H9 (cell line): ENCODE results near the gene ZNF407. TPM values are rescaled to one million over a fixed set of nuclear protein-coding genes. Genes with fewer than 3 reads are reported as not detected.

Experiments
- DNase-seq: peaks from one replicate; pipeline ENCODE4 v3.0.0-alpha.2; 2017
- H2AFZ ChIP-seq: one replicate; pipeline ENCODE4 v1.6.1; 2013; ENCODE audit warnings: mild to moderate bottlenecking, low read length, control low read depth, moderate library complexity
- H2AK5ac ChIP-seq: 2 replicates; pipeline ENCODE4 v1.6.1; 2013; ENCODE audit warnings: low read length, control low read depth, mixed read lengths; ENCODE audit not compliant: insufficient read length
- H2BK120ac ChIP-seq: one replicate; pipeline ENCODE4 v1.6.1; 2013; ENCODE audit warnings: low read depth, mild to moderate bottlenecking, low read length, control low read depth, inconsistent platforms; ENCODE audit not compliant: poor library complexity, severe bottlenecking
- H2BK12ac ChIP-seq: 2 replicates; pipeline ENCODE4 v1.6.1; 2013; ENCODE audit warnings: low read length, control low read depth, mixed read lengths, low read depth; ENCODE audit not compliant: insufficient read length
- H2BK15ac ChIP-seq: 2 replicates; pipeline ENCODE4 v1.6.1; 2013; ENCODE audit warnings: low read depth, low read length, control low read depth
- H2BK20ac ChIP-seq: one replicate; pipeline ENCODE4 v1.6.1; 2013; ENCODE audit warnings: low read depth, mild to moderate bottlenecking, low read length, control low read depth, inconsistent platforms; ENCODE audit not compliant: poor library complexity, severe bottlenecking
- H2BK5ac ChIP-seq: 2 replicates; pipeline ENCODE4 v1.6.1; 2013; ENCODE audit warnings: low read length, control low read depth, mixed read lengths; ENCODE audit not compliant: insufficient read length
- H3K14ac ChIP-seq: 2 replicates; pipeline ENCODE4 v1.6.1; 2013; ENCODE audit warnings: low read length, control low read depth; ENCODE audit not compliant: insufficient read depth
- H3K18ac ChIP-seq: 2 replicates; pipeline ENCODE4 v1.6.1; 2013; ENCODE audit warnings: low read depth, mild to moderate bottlenecking, mixed read lengths, low read length, control low read depth; ENCODE audit not compliant: insufficient read length
- H3K23ac ChIP-seq: 2 replicates; pipeline ENCODE4 v1.6.1; 2013; ENCODE audit warnings: low read length, control low read depth, mixed read lengths, low read depth; ENCODE audit not compliant: insufficient read length
- H3K23me2 ChIP-seq: 2 replicates; pipeline ENCODE4 v1.6.1; 2013; ENCODE audit warnings: low read depth, mild to moderate bottlenecking, mixed read lengths, low read length, control low read depth; ENCODE audit not compliant: insufficient read length, poor library complexity, severe bottlenecking
- H3K27ac ChIP-seq: 2 replicates; pipeline ENCODE4 v1.5.1; 2013; ENCODE audit warnings: low read length, control low read depth, mixed read lengths, low read depth; ENCODE audit not compliant: insufficient read length
- H3K27me3 ChIP-seq: 2 replicates; pipeline ENCODE4 v1.6.1; 2013; ENCODE audit warnings: low read length, control low read depth, inconsistent platforms; ENCODE audit not compliant: insufficient read depth
- H3K4ac ChIP-seq: 2 replicates; pipeline ENCODE4 v1.6.1; 2013; ENCODE audit warnings: low read depth, mild to moderate bottlenecking, control low read depth, inconsistent platforms, low read length, moderate library complexity
- H3K4me1 ChIP-seq: 2 replicates; pipeline ENCODE4 v1.6.1; 2013; ENCODE audit warnings: low read length, control low read depth, inconsistent platforms; ENCODE audit not compliant: insufficient read depth
- H3K4me2 ChIP-seq: 2 replicates; pipeline ENCODE4 v1.6.1; 2013; ENCODE audit warnings: low read length, control low read depth, mixed read lengths; ENCODE audit not compliant: insufficient read length, insufficient read depth
- H3K56ac ChIP-seq: 2 replicates; pipeline ENCODE4 v1.6.1; 2013; ENCODE audit warnings: low read depth, mild to moderate bottlenecking, mixed read lengths, low read length, control low read depth; ENCODE audit not compliant: insufficient read length
- H3K79me1 ChIP-seq: 2 replicates; pipeline ENCODE4 v1.6.1; 2013; ENCODE audit warnings: low read depth, mild to moderate bottlenecking, moderate library complexity, low read length, control low read depth, inconsistent platforms; ENCODE audit not compliant: insufficient read depth, poor library complexity, severe bottlenecking
- H3K79me2 ChIP-seq: 2 replicates; pipeline ENCODE4 v1.6.1; 2013; ENCODE audit warnings: low read length, control low read depth, inconsistent platforms; ENCODE audit not compliant: insufficient read depth
- H3K9ac ChIP-seq: 2 replicates; pipeline ENCODE4 v1.6.1; 2013; ENCODE audit warnings: low read length, control low read depth, mixed read lengths; ENCODE audit not compliant: insufficient read length; ENCODE audit errors: extremely low read depth
- H3K9me3 ChIP-seq: one replicate; pipeline ENCODE4 v1.6.1; 2013; ENCODE audit warnings: low read depth, low read length, inconsistent platforms; ENCODE audit not compliant: control insufficient read depth
- H3T11ph ChIP-seq: one replicate; pipeline ENCODE4 v1.6.1; 2013; ENCODE audit warnings: mild to moderate bottlenecking, low read length, control low read depth, inconsistent platforms
- H4K20me1 ChIP-seq: one replicate; pipeline ENCODE4 v1.6.1; 2013; ENCODE audit not compliant: control insufficient read depth, insufficient read length, insufficient read depth
- H4K5ac ChIP-seq: 2 replicates; pipeline ENCODE4 v1.6.1; 2013; ENCODE audit warnings: low read depth, mild to moderate bottlenecking, mixed read lengths, low read length, control low read depth; ENCODE audit not compliant: insufficient read length
- H4K8ac ChIP-seq: replicated peaks from 2 replicates; pipeline ENCODE4 v1.6.1; 2013; ENCODE audit warnings: low read length, control low read depth, mixed read lengths, low read depth; ENCODE audit not compliant: insufficient read length
- H4K91ac ChIP-seq: 2 replicates; pipeline ENCODE4 v1.6.1; 2013; ENCODE audit warnings: low read depth, mild to moderate bottlenecking, moderate library complexity, mixed read lengths, low read length, control low read depth; ENCODE audit not compliant: insufficient read length
- H3K27ac Mint-ChIP-seq, 3 experiments: 2 replicates in 2 of 3; 3 replicates in 1 of 3; pipeline ENCODE4 v1.8.0; 2020 to 2021; ENCODE audit warnings: mixed read lengths in 3 of 3, mild to moderate bottlenecking in 1 of 3, moderate library complexity in 1 of 3
- H3K27me3 Mint-ChIP-seq: 2 replicates; pipeline ENCODE4 v1.8.0; 2021; ENCODE audit warnings: low read depth, mild to moderate bottlenecking, moderate library complexity, mixed read lengths
- H3K36me3 Mint-ChIP-seq, 3 experiments: 2 replicates in 2 of 3; 3 replicates in 1 of 3; pipeline ENCODE4 v1.8.0; 2020 to 2021; ENCODE audit warnings: low read depth in 3 of 3, mixed read lengths in 3 of 3; ENCODE audit not compliant: insufficient read depth in 1 of 3
- H3K4me1 Mint-ChIP-seq, 2 experiments: 2 replicates each; pipeline ENCODE4 v1.8.0; 2020; ENCODE audit warnings: mixed read lengths in 2 of 2
- H3K4me3 Mint-ChIP-seq, 2 experiments: 2 replicates in 1 of 2; 3 replicates in 1 of 2; pipeline ENCODE4 v1.8.0; 2020 to 2021; ENCODE audit warnings: mild to moderate bottlenecking in 2 of 2, mixed read lengths in 2 of 2, moderate library complexity in 1 of 2
- H3K9me3 Mint-ChIP-seq, 2 experiments: 2 replicates in 1 of 2; 3 replicates in 1 of 2; pipeline ENCODE4 v1.8.0; 2020; ENCODE audit warnings: mild to moderate bottlenecking in 2 of 2, mixed read lengths in 2 of 2, moderate library complexity in 1 of 2
- total RNA-seq: library from RNA; stranded (reverse); gene quantifications from 2 replicates; pipeline ENCODE4 v1.2.1, GENCODE V29; 2021
- TF ChIP-seq, protein P1 (sequence below): fragments of 200-600 bp; sonication (generic); conservative IDR thresholded peaks from 3 replicates; pipeline ENCODE4 v1.8.0; 2021; ENCODE audit warnings: antibody characterized with exemption, mild to moderate bottlenecking

The ZNF407 gene
- total RNA-seq, 1 experiment from 2014 or later = 8.7 TPM

DNA sequence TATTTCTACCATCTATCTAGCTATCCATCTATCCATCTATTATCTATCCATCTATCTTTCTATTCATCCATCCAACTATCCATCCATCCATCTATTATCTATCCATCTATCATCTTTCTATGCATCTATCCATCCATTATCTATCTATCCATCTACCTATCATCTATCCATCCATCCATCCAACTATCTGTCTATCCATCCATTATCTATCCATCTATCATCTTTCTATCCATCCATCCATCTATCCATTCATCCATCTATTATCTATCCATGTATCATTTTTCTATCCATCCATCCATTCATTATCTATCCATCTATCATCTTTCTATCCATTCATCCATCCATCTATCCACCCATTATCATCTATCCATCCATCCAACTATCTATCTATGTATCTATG, 24.6 kb upstream of the ZNF407 start:
- Histone ChIP-seq H3K4me1 (no peaks in the 10 kb centered on the region), H3K18ac (no peak overlapping the region), H3K79me2 (no peaks in the 10 kb centered on the region), H3K4ac (no peak overlapping the region), H2AFZ (no peak overlapping the region), H3K56ac (no peak overlapping the region), H3K9ac (no peak overlapping the region), H2BK20ac (no peak overlapping the region), H3K4me2 (no peak overlapping the region), H3K79me1 (no peaks in the 10 kb centered on the region), H3K27ac (no peak overlapping the region), H2AK5ac (no peak overlapping the region), H3K23ac (no peak overlapping the region), H2BK5ac (no peak overlapping the region), H2BK120ac (no peak overlapping the region), H4K5ac (no peak overlapping the region), H3T11ph (no peak overlapping the region), H3K9me3 (no peaks in the 10 kb centered on the region), H4K91ac (no peak overlapping the region), H3K23me2 (no peaks in the 10 kb centered on the region), H2BK12ac (no peak overlapping the region), H2BK15ac (no peak overlapping the region), H4K8ac (no peak overlapping the region), H3K14ac (no peak overlapping the region), H3K27me3 (no peaks in the 10 kb centered on the region), H4K20me1 (no peaks in the 10 kb centered on the region)
- TF ChIP-seq, protein P1, sequence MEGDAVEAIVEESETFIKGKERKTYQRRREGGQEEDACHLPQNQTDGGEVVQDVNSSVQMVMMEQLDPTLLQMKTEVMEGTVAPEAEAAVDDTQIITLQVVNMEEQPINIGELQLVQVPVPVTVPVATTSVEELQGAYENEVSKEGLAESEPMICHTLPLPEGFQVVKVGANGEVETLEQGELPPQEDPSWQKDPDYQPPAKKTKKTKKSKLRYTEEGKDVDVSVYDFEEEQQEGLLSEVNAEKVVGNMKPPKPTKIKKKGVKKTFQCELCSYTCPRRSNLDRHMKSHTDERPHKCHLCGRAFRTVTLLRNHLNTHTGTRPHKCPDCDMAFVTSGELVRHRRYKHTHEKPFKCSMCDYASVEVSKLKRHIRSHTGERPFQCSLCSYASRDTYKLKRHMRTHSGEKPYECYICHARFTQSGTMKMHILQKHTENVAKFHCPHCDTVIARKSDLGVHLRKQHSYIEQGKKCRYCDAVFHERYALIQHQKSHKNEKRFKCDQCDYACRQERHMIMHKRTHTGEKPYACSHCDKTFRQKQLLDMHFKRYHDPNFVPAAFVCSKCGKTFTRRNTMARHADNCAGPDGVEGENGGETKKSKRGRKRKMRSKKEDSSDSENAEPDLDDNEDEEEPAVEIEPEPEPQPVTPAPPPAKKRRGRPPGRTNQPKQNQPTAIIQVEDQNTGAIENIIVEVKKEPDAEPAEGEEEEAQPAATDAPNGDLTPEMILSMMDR = no peak
- Mint-ChIP-seq H3K4me1 (peaks cover 6 to 9% of the 10 kb centered on the region in 2 experiments), H3K9me3 (peaks cover 4 to 15% of the 10 kb centered on the region in 2 experiments; a peak in 4 of 5 replicates), H3K27ac (no peak overlapping the region), H3K36me3 (no peaks in the 10 kb centered on the region; a peak in 1 of 7 replicates), H3K27me3 (peaks cover 11% of the 10 kb centered on the region), H3K4me3 (no peak overlapping the region)
- no peak for DNase-seq
